ENCODE measurements around the gene RPH3AL.
"Not testable (repeated sequence)": the region's sequence is repeated elsewhere in the genome, so short reads cannot be mapped to it uniquely, and the experiment has no call there.

Gene RPH3AL

GRCh38 chr17:280901-281300 is 71.7 kb downstream of the RPH3AL start:
- DNase-seq (ENCODE audit: insufficient read length) (no peak), FAIRE-seq (no peak)
- TF ChIP-seq POLR2AphosphoS5 (IDR thresholded peaks at IDR 0.05; ENCODE audit: low read depth, low read length) (no peak), TAF1 (IDR thresholded peaks at IDR 0.05; ENCODE audit: borderline replicate concordance, low read depth, low read length) (no peak), POLR2A (IDR thresholded peaks at IDR 0.05; ENCODE audit: low read depth, low read length) (no peak)

- FAIRE-seq (no peak), DNase-seq (ENCODE audit: insufficient read length) (no peak)
Measured at GRCh38 chr17:280216-280615, 72.4 kb downstream of the RPH3AL start.

DNA sequence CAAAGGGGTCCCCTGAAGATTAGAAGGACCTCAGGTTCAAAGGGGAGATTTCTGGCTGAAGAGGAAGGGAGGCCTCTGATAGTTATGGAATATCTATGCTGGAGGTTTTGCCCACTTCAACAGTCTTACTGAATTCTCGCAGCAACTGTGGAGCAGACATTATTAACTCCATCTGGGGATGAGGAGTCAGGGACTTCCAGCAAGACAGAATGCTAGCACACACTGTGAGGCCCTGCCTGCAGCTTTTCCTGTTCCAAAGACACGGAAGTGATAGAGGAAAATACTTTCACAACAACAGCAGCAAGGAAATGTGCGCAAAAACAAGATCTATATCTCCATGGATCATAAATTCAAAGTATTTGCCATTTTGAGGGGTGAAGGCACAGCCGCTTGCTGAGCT is 72.8 kb downstream of the RPH3AL start:
- DNase-seq (ENCODE audit: insufficient read length) (no peak), FAIRE-seq (no peak)
- TF ChIP-seq POLR2AphosphoS5 (IDR thresholded peaks at IDR 0.05; ENCODE audit: low read depth, low read length) = no peak
- TF ChIP-seq TAF1 (IDR thresholded peaks at IDR 0.05; ENCODE audit: borderline replicate concordance, low read depth, low read length) = no peak
- TF ChIP-seq POLR2A (IDR thresholded peaks at IDR 0.05; ENCODE audit: low read depth, low read length) = no peak

More at GRCh38 chr17:280216-280615, 72.4 kb downstream of the RPH3AL start:
- TF ChIP-seq TAF1 (IDR thresholded peaks at IDR 0.05; ENCODE audit: borderline replicate concordance, low read depth, low read length) (no peak), POLR2AphosphoS5 (IDR thresholded peaks at IDR 0.05; ENCODE audit: low read depth, low read length) (no peak)

- FAIRE-seq = no peak
- no peak for DNase-seq (ENCODE audit: insufficient read length)
- no peak for TF ChIP-seq POLR2AphosphoS5 (IDR thresholded peaks at IDR 0.05; ENCODE audit: low read depth, low read length)
- no peak for TF ChIP-seq POLR2A (IDR thresholded peaks at IDR 0.05; ENCODE audit: low read depth, low read length)
- TF ChIP-seq TAF1 (IDR thresholded peaks at IDR 0.05; ENCODE audit: borderline replicate concordance, low read depth, low read length) = no peak
Measured at GRCh38 chr17:279331-279730, 73.3 kb downstream of the RPH3AL start.

DNA sequence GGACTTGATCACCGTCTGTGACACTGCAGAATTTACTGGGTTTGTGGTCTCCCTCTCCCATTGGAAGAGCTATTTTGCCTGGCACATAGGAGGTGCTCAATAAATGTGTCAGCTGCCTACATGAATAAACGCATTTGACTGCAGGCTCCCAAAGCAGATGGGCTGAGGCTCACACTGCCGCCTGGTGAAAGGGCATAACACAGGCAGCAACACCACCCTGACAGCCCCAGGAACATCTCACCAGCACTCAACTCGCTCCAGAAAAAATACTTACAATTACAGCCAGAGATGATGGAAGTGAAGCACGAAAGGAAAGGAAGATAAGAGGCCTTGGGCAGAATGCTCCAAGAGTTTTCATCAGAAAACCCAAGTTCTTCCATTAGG is 73.9 kb downstream of the RPH3AL start:
- FAIRE-seq = no peak

DNA sequence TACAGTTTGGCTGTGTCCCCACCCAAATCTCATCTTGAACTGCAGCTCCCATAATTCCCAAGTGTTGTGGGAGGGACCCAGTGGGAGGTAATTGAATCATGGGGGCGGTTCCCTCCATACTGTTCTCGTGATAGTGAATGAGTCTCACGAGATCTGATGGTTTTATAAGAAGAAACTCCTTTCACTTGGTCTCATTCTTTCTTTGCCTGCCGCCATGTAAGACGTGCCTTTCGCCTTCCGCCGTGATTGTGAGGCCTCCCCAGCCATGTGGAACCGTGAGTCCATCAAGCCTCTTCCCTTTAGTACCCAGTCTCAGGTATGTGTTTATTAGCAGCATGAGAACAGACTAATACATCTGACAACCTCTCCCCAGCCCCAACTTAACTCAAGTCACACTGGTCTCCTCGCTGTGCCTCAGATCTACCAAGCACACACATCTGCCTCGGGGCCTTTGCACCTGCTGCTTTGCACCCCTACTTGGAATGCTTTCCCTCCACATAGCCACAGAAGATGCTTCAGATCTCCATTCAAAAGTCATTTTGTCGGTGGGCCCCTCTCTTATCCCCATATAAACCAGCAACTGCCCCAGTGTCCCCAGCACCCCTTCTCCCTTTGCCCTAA is 74.4 kb downstream of the RPH3AL start:
- DNase-seq (ENCODE audit: insufficient read length) (no peak), FAIRE-seq (no peak)
- TF ChIP-seq POLR2AphosphoS5 (IDR thresholded peaks at IDR 0.05; ENCODE audit: low read depth, low read length) = no peak
- TF ChIP-seq TAF1 (IDR thresholded peaks at IDR 0.05; ENCODE audit: borderline replicate concordance, low read depth, low read length) = no peak
- TF ChIP-seq POLR2A (IDR thresholded peaks at IDR 0.05; ENCODE audit: low read depth, low read length) = no peak

More for the DNA sequence above, 73.9 kb downstream of the RPH3AL start:
- TF ChIP-seq POLR2AphosphoS5 (IDR thresholded peaks at IDR 0.05; ENCODE audit: low read depth, low read length) = no peak
- TF ChIP-seq TAF1 (IDR thresholded peaks at IDR 0.05; ENCODE audit: borderline replicate concordance, low read depth, low read length) = no peak
- TF ChIP-seq POLR2A (IDR thresholded peaks at IDR 0.05; ENCODE audit: low read depth, low read length) = no peak
- DNase-seq (ENCODE audit: insufficient read length) = no peak

- TF ChIP-seq TAF1 (IDR thresholded peaks at IDR 0.05; ENCODE audit: borderline replicate concordance, low read depth, low read length) (no peak), POLR2A (IDR thresholded peaks at IDR 0.05; ENCODE audit: low read depth, low read length) (no peak), POLR2AphosphoS5 (IDR thresholded peaks at IDR 0.05; ENCODE audit: low read depth, low read length) (no peak)
- DNase-seq (ENCODE audit: insufficient read length) = no peak
- FAIRE-seq = no peak
Measured at GRCh38 chr17:274902-275301, 77.7 kb downstream of the RPH3AL start.

GRCh38 chr17:273981-274832 is 78.4 kb downstream of the RPH3AL start:
- no peak for FAIRE-seq
- DNase-seq (ENCODE audit: insufficient read length) = no peak
- TF ChIP-seq POLR2A (IDR thresholded peaks at IDR 0.05; ENCODE audit: low read depth, low read length) = no peak
- TF ChIP-seq TAF1 (IDR thresholded peaks at IDR 0.05; ENCODE audit: borderline replicate concordance, low read depth, low read length) = no peak
- TF ChIP-seq POLR2AphosphoS5 (IDR thresholded peaks at IDR 0.05; ENCODE audit: low read depth, low read length) = no peak

DNA sequence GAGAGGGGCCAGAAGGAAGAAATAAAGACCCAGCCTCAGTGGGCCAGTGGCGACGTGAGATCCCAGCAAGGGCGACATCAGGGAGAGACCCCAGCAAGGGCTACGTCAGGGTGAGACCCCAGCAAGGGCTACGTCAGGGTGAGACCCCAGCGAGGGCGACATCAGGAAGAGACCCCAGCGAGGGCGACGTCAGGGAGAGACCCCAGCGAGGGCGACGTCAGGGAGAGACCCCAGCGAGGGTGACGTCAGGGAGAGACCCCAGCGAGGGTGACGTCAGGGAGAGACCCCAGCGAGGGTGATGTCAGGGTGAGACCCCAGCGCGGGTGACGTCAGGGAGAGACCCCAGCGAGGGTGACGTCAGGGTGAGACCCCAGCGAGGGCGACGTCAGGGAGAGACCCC is 79.8 kb downstream of the RPH3AL start:
- peak; percentile 88 for FAIRE-seq

DNA sequence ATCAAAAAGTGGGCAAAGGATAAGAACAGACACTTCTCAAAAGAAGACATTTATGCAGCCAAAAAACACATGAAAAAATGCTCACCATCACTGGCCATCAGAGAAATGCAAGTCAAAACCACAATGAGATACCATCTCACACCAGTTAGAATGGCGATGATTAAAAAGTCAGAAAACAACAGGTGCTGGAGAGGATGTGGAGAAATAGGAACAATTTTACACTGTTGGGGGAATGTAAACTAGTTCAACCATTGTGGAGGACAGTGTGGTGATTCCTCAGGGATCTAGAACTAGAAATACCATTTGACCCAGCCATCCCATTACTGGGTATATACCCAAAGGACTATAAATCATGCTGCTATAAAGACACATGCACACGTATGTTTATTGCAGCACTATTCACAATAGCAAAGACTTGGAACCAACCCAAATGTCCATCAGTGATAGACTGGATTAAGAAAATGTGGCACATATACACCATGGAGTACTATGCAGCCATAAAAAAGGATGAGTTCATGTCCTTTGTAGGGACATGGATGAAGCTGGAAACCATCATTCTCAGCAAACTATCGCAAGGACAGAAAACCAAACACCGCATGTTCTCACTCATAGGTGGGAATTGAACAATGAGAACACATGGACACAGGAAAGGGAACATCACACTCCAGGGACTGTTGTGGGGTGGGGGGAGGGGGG is 80.5 kb downstream of the RPH3AL start:
- FAIRE-seq; DNase-seq (ENCODE audit: insufficient read length): not testable (repeated sequence)

More for the DNA sequence above, 79.8 kb downstream of the RPH3AL start:
- DNase-seq (ENCODE audit: insufficient read length) = not testable (repeated sequence)

DNA sequence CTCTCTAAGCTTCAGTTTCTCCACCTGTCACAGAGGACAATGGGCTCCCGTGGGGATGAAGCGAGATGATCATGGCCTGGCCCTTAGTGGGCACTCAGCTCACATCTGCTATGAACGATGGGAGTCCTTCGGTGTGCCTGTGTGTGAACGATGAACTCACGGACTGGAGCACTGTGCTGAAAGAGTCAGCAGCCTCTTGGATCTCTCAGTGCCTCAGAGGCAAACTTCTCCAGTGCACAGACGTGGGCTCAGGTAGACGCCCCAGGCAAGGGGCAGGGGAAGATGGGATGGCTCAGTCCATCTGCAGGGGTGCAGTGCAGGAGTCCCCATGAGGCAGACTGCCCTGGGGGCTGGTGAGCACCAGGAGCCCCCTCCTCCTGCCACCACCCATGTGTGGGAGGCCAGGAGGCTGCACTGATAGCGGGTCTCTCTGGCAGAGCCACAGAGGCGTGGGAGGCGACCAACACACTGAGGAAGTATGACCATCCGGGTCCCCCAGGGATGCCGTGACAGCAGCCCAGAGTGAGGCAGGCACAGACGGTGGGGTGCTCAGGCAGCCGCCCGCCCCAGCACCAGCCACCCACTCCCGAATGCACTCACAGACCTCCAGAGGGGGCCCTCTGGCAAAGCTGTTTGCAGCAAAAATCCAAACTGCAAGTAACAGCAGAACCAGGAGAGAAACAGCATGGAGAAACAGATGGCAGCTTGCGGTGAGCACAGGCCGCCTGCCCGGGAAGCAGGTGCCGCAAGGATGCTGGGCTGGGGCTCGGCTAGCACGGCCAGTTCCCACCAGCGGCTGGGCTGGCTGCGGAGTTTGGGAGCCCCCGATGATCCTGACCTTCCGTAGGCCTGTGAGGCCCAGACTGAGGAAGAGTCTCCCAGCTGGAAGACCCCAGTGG is 82.7 kb downstream of the RPH3AL start:
- no peak for DNase-seq (ENCODE audit: insufficient read length)
- FAIRE-seq = no peak
- TF ChIP-seq POLR2A (IDR thresholded peaks at IDR 0.05; ENCODE audit: low read depth, low read length) (no peak), TAF1 (IDR thresholded peaks at IDR 0.05; ENCODE audit: borderline replicate concordance, low read depth, low read length) (no peak), POLR2AphosphoS5 (IDR thresholded peaks at IDR 0.05; ENCODE audit: low read depth, low read length) (no peak)

Data from GM12892 (cell line).